GM10266 (cell line): ENCODE data around the gene FOXK1.

Source experiments
- DNase-seq: peaks from one replicate; pipeline ENCODE4 v3.0.0; 2012; ENCODE audit errors: extremely low spot score
- TF ChIP-seq, protein P1 (sequence below): IDR thresholded peaks from 2 replicates; pipeline ENCODE4 v1.5.1; 2012; ENCODE audit warnings: mild to moderate bottlenecking, low read depth; ENCODE audit not compliant: control insufficient read depth, insufficient read depth; ENCODE audit errors: missing control alignments

FOXK1 gene

GRCh38 chr7:4722960-4723630, 41.0 kb downstream of the FOXK1 start:
- TF ChIP-seq, protein P1, sequence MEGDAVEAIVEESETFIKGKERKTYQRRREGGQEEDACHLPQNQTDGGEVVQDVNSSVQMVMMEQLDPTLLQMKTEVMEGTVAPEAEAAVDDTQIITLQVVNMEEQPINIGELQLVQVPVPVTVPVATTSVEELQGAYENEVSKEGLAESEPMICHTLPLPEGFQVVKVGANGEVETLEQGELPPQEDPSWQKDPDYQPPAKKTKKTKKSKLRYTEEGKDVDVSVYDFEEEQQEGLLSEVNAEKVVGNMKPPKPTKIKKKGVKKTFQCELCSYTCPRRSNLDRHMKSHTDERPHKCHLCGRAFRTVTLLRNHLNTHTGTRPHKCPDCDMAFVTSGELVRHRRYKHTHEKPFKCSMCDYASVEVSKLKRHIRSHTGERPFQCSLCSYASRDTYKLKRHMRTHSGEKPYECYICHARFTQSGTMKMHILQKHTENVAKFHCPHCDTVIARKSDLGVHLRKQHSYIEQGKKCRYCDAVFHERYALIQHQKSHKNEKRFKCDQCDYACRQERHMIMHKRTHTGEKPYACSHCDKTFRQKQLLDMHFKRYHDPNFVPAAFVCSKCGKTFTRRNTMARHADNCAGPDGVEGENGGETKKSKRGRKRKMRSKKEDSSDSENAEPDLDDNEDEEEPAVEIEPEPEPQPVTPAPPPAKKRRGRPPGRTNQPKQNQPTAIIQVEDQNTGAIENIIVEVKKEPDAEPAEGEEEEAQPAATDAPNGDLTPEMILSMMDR, result no peak

DNA sequence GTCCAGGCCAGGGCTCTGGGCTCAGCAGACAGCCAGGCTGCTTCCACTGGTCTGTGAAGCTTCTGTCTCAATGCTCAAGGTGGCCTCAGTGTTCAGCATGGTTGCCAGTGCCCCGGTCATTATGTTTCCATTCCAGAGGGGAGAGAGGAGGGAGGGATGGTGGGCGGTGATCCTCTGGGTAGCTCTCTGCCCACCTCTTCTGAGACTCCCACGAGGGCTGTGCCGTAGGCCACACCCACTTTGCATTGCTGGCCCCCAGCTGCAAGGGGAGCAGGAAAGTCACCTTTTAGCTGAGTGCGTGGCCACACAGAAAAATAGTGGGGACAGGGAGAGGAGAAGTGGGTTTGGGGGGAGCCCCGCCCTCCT, 42.5 kb downstream of the FOXK1 start:
- TF ChIP-seq, protein P1, result no peak
- DNase-seq, result no peak

More at GRCh38 chr7:4722960-4723630, 41.0 kb downstream of the FOXK1 start:
- no peak for DNase-seq

DNA sequence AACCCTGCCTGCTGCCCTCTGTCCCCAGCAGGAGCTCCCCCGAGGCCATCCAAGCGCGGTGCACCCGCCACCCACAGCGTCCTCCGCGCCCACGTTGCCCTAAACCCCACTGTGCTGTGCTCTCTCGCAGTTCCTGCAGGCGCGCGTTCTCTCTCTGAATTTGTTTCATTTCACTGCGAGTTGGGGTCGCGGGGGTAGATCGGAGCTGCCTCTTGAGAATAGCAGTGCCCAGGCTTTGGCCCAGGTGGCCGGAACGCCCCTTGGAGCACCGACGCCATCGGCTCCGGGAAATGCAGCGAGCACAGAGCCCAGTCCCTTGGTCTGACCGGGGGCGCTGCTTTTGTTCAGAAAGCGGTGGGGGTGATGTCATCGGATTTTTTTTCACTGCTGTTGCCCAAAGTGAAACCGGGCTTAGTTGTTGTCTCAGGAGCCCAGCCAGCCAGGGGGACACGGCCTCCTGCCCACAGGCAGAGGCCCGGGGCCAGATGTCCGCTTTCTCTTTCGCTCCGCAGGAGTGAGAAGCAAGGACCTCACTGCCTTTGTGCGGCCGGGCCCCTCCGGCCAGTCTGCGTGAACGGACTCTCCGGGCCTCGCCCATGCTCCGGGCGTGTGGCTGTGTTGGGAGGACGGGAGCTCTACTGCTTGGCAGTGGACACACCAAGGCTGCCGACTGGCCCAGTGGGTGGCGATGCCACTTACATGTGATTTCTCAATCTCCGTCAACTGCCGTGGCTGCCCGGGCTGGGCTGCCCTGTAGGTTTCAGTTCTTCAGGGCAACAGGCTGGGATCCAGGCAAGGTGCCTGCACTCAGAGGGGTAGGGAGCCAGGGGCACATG, 43.1 kb downstream of the FOXK1 start:
- TF ChIP-seq, protein P1, result no peak
- peak; percentile 81 for DNase-seq

GRCh38 chr7:4725850-4726450, 43.9 kb downstream of the FOXK1 start:
- TF ChIP-seq, protein P1, result no peak
- DNase-seq, result no peak

- no peak for DNase-seq
- TF ChIP-seq, protein P1, result no peak
Measured at GRCh38 chr7:4726566-4726965, 44.5 kb downstream of the FOXK1 start.

GRCh38 chr7:4727914-4728705, 46.0 kb downstream of the FOXK1 start:
- no peak for DNase-seq
- TF ChIP-seq, protein P1, result no peak

DNA sequence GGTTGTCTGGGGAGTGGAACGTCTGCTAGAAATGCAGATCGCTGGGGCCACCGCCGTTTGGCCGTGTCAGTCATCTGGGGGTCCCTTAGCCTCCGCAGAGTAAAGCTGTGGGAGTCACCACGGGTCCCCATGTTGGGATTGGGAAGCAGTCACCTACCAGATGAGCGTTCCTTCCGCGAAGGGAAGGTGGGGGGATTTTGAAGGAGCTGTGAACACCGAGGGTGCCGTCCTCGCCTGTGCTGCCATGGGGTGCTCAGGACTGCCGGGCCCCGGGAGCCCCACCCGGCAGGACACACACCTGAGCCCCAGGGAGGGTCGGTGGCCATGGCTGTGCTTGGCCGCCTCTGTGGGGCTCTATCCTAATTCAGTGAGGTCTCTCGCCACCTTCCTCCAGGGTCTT, 47.2 kb downstream of the FOXK1 start:
- TF ChIP-seq, protein P1, result no peak
- no peak for DNase-seq
